Thyroid gland (tissue), 4 donors: ENCODE measurements around the gene AMER2.

Source experiments
- CTCF ChIP-seq, 6 experiments: fragments of 200-600 bp in 3 of 6; fragments of 450-650 bp in 3 of 6; sonication (generic) in 3 of 6; IDR thresholded peaks; one replicate each; pipeline ENCODE4 v1.5.1; 2016 to 2019; ENCODE audit warnings: antibody characterized with exemption in 6 of 6, mild to moderate bottlenecking in 2 of 6, inconsistent platforms in 1 of 6, moderate library complexity in 1 of 6
- POLR2A ChIP-seq, 2 donors: fragments of 450-650 bp; IDR thresholded peaks; one replicate each; pipeline ENCODE4 v1.6.1; 2017; ENCODE audit warnings: antibody characterized with exemption in 2 of 2, mild to moderate bottlenecking in 2 of 2, moderate library complexity in 1 of 2

- no peak for TF ChIP-seq CTCF (IDR thresholded peaks at IDR 0.05)
- no peak for TF ChIP-seq POLR2A (IDR thresholded peaks at IDR 0.05)
Observed at GRCh38 chr13:25213715-25214114, 41.6 kb upstream of the AMER2 start.
